Mucosa of stomach (tissue), 1 donor: Measurements from ENCODE around the gene PML.
"Not testable (repeated sequence)": the region's sequence is repeated elsewhere in the genome, so short reads cannot be mapped to it uniquely, and the experiment has no call there.

Experiments used
- H3K27me3 ChIP-seq: one replicate; pipeline ENCODE4 v1.7.0; 2013; ENCODE audit warnings: mild to moderate bottlenecking, low read length; ENCODE audit not compliant: control insufficient read depth, insufficient read depth
- H3K36me3 ChIP-seq: one replicate; pipeline ENCODE4 v1.7.0; 2013; ENCODE audit warnings: low read length; ENCODE audit not compliant: control insufficient read depth, insufficient read depth
- H3K4me1 ChIP-seq: one replicate; pipeline ENCODE4 v1.7.0; 2013; ENCODE audit warnings: mild to moderate bottlenecking, low read length; ENCODE audit not compliant: control insufficient read depth, insufficient read depth
- H3K4me3 ChIP-seq: one replicate; pipeline ENCODE4 v1.7.0; 2013; ENCODE audit warnings: low read length
- H3K9ac ChIP-seq: one replicate; pipeline ENCODE4 v1.7.0; 2013; ENCODE audit warnings: mild to moderate bottlenecking, low read length, moderate library complexity
- H3K9me3 ChIP-seq: one replicate; pipeline ENCODE4 v1.7.0; 2013; ENCODE audit warnings: mild to moderate bottlenecking, low read length, moderate library complexity; ENCODE audit not compliant: control insufficient read depth
- donor health status: Pancreatic carcinoma.

Gene PML

GRCh38 chr15:74064183-74064582, 69.7 kb downstream of the PML start:
- not testable (repeated sequence) for H3K4me1 ChIP-seq, H3K9me3 ChIP-seq, H3K9ac ChIP-seq, H3K27me3 ChIP-seq, H3K36me3 ChIP-seq, H3K4me3 ChIP-seq

- not testable (repeated sequence) for H3K9me3 ChIP-seq, H3K36me3 ChIP-seq, H3K9ac ChIP-seq, H3K4me3 ChIP-seq, H3K27me3 ChIP-seq, H3K4me1 ChIP-seq
These were observed 70.3 kb downstream of the PML start for GRCh38 chr15:74064822-74065221.

GRCh38 chr15:74065684-74066411, 71.3 kb downstream of the PML start:
- not testable (repeated sequence) for H3K4me1 ChIP-seq, H3K4me3 ChIP-seq, H3K36me3 ChIP-seq, H3K9ac ChIP-seq, H3K9me3 ChIP-seq, H3K27me3 ChIP-seq

- H3K4me1 ChIP-seq, H3K36me3 ChIP-seq, H3K9ac ChIP-seq, H3K4me3 ChIP-seq, H3K27me3 ChIP-seq, H3K9me3 ChIP-seq: not testable (repeated sequence)
These were observed 77.1 kb downstream of the PML start for GRCh38 chr15:74071645-74072044.

- H3K4me1 ChIP-seq, H3K27me3 ChIP-seq, H3K36me3 ChIP-seq, H3K9ac ChIP-seq, H3K4me3 ChIP-seq, H3K9me3 ChIP-seq: not testable (repeated sequence)
These were observed 77.6 kb downstream of the PML start for GRCh38 chr15:74072132-74072531.

GRCh38 chr15:74072614-74073337, 78.3 kb downstream of the PML start:
- H3K4me3 ChIP-seq, H3K9ac ChIP-seq, H3K9me3 ChIP-seq, H3K27me3 ChIP-seq, H3K4me1 ChIP-seq, H3K36me3 ChIP-seq: not testable (repeated sequence)

GRCh38 chr15:74075781-74076180, 81.3 kb downstream of the PML start:
- H3K9ac ChIP-seq, H3K9me3 ChIP-seq, H3K36me3 ChIP-seq, H3K4me3 ChIP-seq, H3K27me3 ChIP-seq, H3K4me1 ChIP-seq: not testable (repeated sequence)

- H3K9ac ChIP-seq, H3K36me3 ChIP-seq, H3K4me1 ChIP-seq, H3K9me3 ChIP-seq, H3K27me3 ChIP-seq, H3K4me3 ChIP-seq: not testable (repeated sequence)
These were observed 87.9 kb downstream of the PML start, which contains the start of gene GOLGA6A for GRCh38 chr15:74082450-74082849. GOLGA6A (minus strand) TSS chr15:74082550; CDS start chr15:74082509, 41 bp downstream.

GRCh38 chr15:74094567-74094966, 100.1 kb downstream of the PML start:
- not testable (repeated sequence) for H3K27me3 ChIP-seq, H3K4me1 ChIP-seq, H3K4me3 ChIP-seq, H3K9me3 ChIP-seq, H3K36me3 ChIP-seq, H3K9ac ChIP-seq

- not testable (repeated sequence) for H3K9ac ChIP-seq, H3K4me1 ChIP-seq, H3K9me3 ChIP-seq, H3K27me3 ChIP-seq, H3K4me3 ChIP-seq, H3K36me3 ChIP-seq
These were observed 101.1 kb downstream of the PML start for GRCh38 chr15:74095610-74096009.

GRCh38 chr15:74096753-74097474, 102.4 kb downstream of the PML start:
- H3K27me3 ChIP-seq, H3K9me3 ChIP-seq, H3K36me3 ChIP-seq, H3K4me1 ChIP-seq, H3K4me3 ChIP-seq, H3K9ac ChIP-seq: not testable (repeated sequence)
